Loucy (cell line): ENCODE results near the gene FAM83D.

Experiments
- H2AFZ ChIP-seq: fragments of 200-600 bp; sonication (generic); 2 replicates; pipeline ENCODE4 v1.6.0; 2016; ENCODE audit warnings: antibody characterized with exemption, mild to moderate bottlenecking, low read length, moderate library complexity
- H3F3A ChIP-seq: fragments of 200-600 bp; 2 replicates; pipeline ENCODE4 v1.6.0; 2016; ENCODE audit warnings: antibody characterized with exemption, low read depth, mild to moderate bottlenecking
- H3K27me3 ChIP-seq: fragments of 200-600 bp; sonication (generic); 2 replicates; pipeline ENCODE4 v1.6.1; 2014; ENCODE audit warnings: low read length, mild to moderate bottlenecking; ENCODE audit not compliant: insufficient read depth, poor library complexity, severe bottlenecking
- H3K36me3 ChIP-seq: fragments of 200-600 bp; sonication (generic); 2 replicates; pipeline ENCODE4 v1.6.1; 2016; ENCODE audit warnings: low read length; ENCODE audit not compliant: insufficient read depth
- H3K4me1 ChIP-seq: fragments of 200-600 bp; sonication (generic); 2 replicates; pipeline ENCODE4 v1.5.1; 2014; ENCODE audit warnings: low read length, mild to moderate bottlenecking; ENCODE audit not compliant: insufficient read depth, poor library complexity, severe bottlenecking
- H3K4me2 ChIP-seq: fragments of 200-600 bp; sonication (generic); 2 replicates; pipeline ENCODE4 v1.6.0; 2014; ENCODE audit warnings: antibody characterized with exemption, low read length, low read depth, mild to moderate bottlenecking; ENCODE audit not compliant: poor library complexity, severe bottlenecking
- H3K4me3 ChIP-seq: fragments of 200-600 bp; sonication (generic); 2 replicates; pipeline ENCODE4 v1.5.1; 2014; ENCODE audit warnings: low read length, mild to moderate bottlenecking, mixed read lengths; ENCODE audit not compliant: poor library complexity, severe bottlenecking
- H3K79me2 ChIP-seq: fragments of 200-600 bp; sonication (generic); 2 replicates; pipeline ENCODE4 v1.6.1; 2014; ENCODE audit warnings: low read length; ENCODE audit not compliant: insufficient read depth
- H3K9ac ChIP-seq: fragments of 200-600 bp; sonication (generic); 2 replicates; pipeline ENCODE4 v1.6.0; 2014; ENCODE audit warnings: mild to moderate bottlenecking, low read depth, low read length, moderate library complexity; ENCODE audit not compliant: poor library complexity, severe bottlenecking
- H3K9me2 ChIP-seq: fragments of 200-600 bp; sonication (generic); replicated peaks from 2 replicates; pipeline ENCODE4 v1.6.1; 2016; ENCODE audit warnings: low read depth, low read length, mixed read lengths
- H3K9me3 ChIP-seq: fragments of 200-600 bp; sonication (generic); 2 replicates; pipeline ENCODE4 v1.6.1; 2014; ENCODE audit warnings: mild to moderate bottlenecking, antibody characterized with exemption, low read length, low read depth; ENCODE audit not compliant: insufficient read depth
- H4K20me1 ChIP-seq: fragments of 200-600 bp; sonication (generic); 2 replicates; pipeline ENCODE4 v1.6.0; 2014; ENCODE audit warnings: antibody characterized with exemption, low read length, mild to moderate bottlenecking; ENCODE audit not compliant: insufficient read depth, poor library complexity, severe bottlenecking
- EZH2phosphoT487 ChIP-seq: fragments of 200-600 bp; IDR thresholded peaks from 2 replicates; pipeline ENCODE4 v1.6.1; 2018; ENCODE audit warnings: antibody characterized with exemption, mild to moderate bottlenecking, moderate library complexity, borderline replicate concordance
- TF ChIP-seq, protein P1 (sequence below): fragments of 200-600 bp; sonication (generic); conservative IDR thresholded peaks from 2 replicates; pipeline ENCODE4 v1.5.1; 2014; ENCODE audit warnings: mild to moderate bottlenecking, antibody characterized with exemption, low read length

FAM83D gene

DNA sequence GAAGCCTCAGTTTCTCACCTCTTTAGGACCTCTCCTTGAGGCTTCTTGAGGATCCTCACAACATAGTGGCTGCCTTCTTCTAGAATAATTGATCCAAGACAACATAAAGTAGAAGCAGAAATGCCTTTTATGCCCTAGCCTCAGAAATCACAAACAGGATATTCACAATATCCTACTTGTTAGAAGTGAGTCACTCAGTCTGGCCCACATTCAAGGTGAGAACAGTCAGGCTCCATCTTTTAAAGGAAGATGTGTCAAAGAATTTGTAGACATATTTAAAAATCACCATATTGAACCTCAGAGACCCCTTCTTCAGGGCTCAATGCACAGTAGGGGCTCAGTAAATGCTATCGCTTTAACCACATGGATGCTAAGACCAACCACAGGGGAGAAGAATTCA is 20.8 kb upstream of the FAM83D start:
- Histone ChIP-seq H3K79me2 (no peaks in the 10 kb centered on the region), H3K36me3 (peaks cover 64% of the 10 kb centered on the region; the same call in 1 of the 2 replicates), H2AFZ (no peak overlapping the region), H3K27me3 (no peaks in the 10 kb centered on the region), H3K4me3 (no peak overlapping the region), H4K20me1 (no peaks in the 10 kb centered on the region), H3K9ac (no peak overlapping the region), H3K4me2 (no peak overlapping the region), H3K4me1 (no peaks in the 10 kb centered on the region), H3K9me3 (no peaks in the 10 kb centered on the region), H3K9me2 (no peaks in the 10 kb centered on the region), H3F3A (no peaks in the 10 kb centered on the region)
- TF ChIP-seq, protein P1, sequence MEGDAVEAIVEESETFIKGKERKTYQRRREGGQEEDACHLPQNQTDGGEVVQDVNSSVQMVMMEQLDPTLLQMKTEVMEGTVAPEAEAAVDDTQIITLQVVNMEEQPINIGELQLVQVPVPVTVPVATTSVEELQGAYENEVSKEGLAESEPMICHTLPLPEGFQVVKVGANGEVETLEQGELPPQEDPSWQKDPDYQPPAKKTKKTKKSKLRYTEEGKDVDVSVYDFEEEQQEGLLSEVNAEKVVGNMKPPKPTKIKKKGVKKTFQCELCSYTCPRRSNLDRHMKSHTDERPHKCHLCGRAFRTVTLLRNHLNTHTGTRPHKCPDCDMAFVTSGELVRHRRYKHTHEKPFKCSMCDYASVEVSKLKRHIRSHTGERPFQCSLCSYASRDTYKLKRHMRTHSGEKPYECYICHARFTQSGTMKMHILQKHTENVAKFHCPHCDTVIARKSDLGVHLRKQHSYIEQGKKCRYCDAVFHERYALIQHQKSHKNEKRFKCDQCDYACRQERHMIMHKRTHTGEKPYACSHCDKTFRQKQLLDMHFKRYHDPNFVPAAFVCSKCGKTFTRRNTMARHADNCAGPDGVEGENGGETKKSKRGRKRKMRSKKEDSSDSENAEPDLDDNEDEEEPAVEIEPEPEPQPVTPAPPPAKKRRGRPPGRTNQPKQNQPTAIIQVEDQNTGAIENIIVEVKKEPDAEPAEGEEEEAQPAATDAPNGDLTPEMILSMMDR = no peak
- TF ChIP-seq EZH2phosphoT487 = no peak

DNA sequence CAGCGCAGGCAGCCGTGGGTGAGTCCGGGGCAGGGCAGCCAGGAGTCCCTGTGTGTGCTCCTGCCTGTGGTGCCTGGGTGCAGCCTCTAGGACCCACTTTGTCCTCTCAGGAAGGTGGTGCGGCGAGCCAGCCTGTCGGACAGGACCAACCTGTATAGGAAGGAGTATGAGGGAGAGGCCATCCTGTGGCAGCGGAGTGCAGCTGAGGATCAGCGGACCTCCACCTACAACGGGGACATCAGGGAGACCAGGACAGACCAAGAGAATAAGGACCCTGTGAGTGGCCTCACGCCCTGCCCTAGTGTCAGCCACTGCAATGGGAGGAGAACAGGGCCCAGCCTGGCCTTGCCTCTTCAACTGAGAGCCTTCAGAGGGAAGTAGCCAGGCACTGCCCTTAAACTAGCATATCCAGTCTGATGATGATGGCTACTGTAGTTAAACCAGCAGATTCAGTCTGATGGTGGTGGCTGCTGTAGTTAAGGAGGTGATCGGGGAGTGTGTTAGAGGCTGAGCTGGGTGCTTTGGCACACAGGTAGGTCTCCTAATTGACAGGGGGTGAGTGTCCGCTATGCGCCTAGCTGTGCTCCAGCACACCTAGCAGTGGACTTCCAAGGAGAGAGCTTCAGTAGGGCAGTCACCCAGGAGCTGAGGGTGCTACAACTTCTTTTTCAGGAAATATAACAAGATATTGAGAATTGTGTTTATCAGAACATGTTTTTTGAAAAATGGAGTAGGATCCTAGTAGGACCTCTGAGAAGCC is 18.1 kb upstream of the FAM83D start:
- Histone ChIP-seq H3K9me3 (no peaks in the 10 kb centered on the region), H3K4me3 (no peak overlapping the region), H2AFZ (no peak overlapping the region), H3K79me2 (no peaks in the 10 kb centered on the region), H3K36me3 (peaks cover 48% of the 10 kb centered on the region; the same call in 1 of the 2 replicates), H3K9me2 (no peaks in the 10 kb centered on the region), H4K20me1 (no peaks in the 10 kb centered on the region), H3K9ac (no peak overlapping the region), H3K4me1 (no peaks in the 10 kb centered on the region), H3K4me2 (no peak overlapping the region), H3F3A (no peaks in the 10 kb centered on the region), H3K27me3 (no peaks in the 10 kb centered on the region)
- TF ChIP-seq, protein P1 = no peak
- no peak for TF ChIP-seq EZH2phosphoT487

DNA sequence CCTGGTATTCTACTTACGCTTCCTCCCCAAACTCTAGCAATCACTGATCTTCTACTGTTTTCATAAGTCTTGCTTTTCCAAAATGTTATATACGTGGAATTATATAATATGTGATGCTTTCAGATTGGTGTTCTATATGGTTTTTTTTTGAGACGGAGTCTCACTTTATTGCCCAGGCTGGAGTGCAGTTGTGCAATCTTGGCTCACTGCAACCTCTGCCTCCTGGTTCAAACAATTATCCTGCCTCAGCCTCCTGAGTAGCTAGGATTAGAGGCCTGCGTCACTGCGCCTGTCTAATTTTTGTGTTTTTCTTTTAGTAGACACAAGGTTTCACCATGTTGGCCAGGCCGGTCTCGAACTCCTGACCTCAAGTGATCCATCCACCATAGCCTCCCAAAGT is 10.9 kb upstream of the FAM83D start:
- H3F3A ChIP-seq = no peaks in the 10 kb centered on the region
- no peaks in the 10 kb centered on the region for H3K4me1 ChIP-seq
- no peaks in the 10 kb centered on the region for H3K27me3 ChIP-seq
- no peak overlapping the region for H2AFZ ChIP-seq
- H3K79me2 ChIP-seq = no peaks in the 10 kb centered on the region
- no peak overlapping the region for H3K4me2 ChIP-seq
- H3K9ac ChIP-seq = no peak overlapping the region
- H3K36me3 ChIP-seq = peaks cover 19% of the 10 kb centered on the region; the same call in 1 of the 2 replicates
- TF ChIP-seq, protein P1 = no peak
- no peak for TF ChIP-seq EZH2phosphoT487
- H4K20me1 ChIP-seq = no peaks in the 10 kb centered on the region
- no peaks in the 10 kb centered on the region for H3K9me3 ChIP-seq
- no peaks in the 10 kb centered on the region for H3K9me2 ChIP-seq
- H3K4me3 ChIP-seq = no peak overlapping the region
